Muscle of back (tissue), 11 donors: ENCODE data around the gene GRN. TPM values are rescaled to one million over a fixed set of nuclear protein-coding genes. Genes with fewer than 3 reads are reported as not detected.
"Not testable (repeated sequence)": the region's sequence is repeated elsewhere in the genome, so short reads cannot be mapped to it uniquely, and the experiment has no call there.

Source experiments
- DNase-seq, 3 donors: peaks; one replicate each; pipeline versions ENCODE4 v3.0.0 to v3.0.0-alpha.2; 2013
- polyA plus RNA-seq, 10 donors: library from polyadenylated mRNA; unstranded; fragments of 120-200 nt; gene quantifications; one replicate each; pipeline ENCODE4 v1.2.1, GENCODE V29; 2013; ENCODE audit not compliant: insufficient read length in 10 of 10

GRN gene
- polyA plus RNA-seq, 10 donors: 146 to 229 (median 186) TPM

DNA sequence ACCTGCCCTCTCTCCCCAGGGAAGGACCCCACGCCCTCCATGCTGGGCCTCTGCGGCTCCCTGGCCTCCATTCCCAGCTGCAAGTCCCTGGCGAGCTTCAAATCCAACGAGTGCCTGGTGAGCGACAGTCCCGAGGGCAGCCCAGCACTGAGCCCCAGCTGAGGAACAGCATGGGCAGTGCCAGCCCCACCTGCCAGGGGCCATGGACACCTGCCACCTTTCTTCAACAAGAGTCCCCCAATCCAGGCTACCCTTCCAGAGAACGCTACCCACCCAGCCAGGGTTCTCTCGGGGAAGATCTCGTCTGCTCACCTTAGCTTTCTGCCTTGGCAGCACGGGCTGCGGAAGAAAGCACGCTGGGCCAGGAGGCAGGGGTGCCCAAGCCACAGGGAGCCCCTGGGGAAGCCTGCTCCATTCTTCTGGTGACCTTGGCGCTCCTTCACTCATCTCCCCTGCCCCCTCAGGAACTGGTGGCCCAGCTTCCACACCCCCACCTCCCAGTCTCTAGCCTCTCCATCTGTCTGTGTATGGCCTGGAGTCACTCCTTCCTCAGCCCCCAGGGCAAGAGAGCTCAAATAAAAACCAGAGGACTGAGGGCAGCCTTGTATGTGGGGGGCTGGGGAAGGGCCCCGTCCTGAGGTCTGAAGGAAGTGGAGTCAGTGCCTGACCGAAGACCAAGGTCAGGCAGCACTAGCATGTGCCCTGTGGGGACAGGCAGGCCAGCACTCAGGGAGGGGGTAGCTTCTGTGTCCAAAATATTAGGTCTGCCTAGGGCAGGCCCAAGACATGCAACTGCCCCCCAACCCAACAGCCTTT lies 26.8 kb upstream of the GRN start:
- DNase-seq: no peak

DNA sequence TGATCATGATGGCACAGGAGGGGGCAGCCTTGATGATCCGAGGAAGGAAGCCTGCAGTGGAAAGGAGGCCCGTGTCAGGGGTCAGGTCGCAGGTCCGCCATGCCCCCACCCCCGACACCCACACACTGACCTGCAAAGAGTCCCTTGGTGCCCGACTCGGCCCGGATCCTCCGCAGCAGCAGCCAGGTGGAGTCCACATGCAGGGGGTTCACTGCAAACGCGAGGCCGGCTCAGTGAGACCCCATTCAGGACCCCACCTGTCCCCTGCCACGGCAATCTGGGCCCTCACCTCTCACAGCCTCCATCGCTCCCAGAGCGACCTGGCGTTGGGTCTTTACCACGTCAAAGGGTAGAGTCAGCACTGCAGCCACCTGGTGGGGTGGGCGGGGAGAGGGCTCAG lies 25.0 kb upstream of the GRN start:
- DNase-seq: no peak

- no peak for DNase-seq
Observed at GRCh38 chr17:44321246-44322120, 23.6 kb upstream of the GRN start.

DNA sequence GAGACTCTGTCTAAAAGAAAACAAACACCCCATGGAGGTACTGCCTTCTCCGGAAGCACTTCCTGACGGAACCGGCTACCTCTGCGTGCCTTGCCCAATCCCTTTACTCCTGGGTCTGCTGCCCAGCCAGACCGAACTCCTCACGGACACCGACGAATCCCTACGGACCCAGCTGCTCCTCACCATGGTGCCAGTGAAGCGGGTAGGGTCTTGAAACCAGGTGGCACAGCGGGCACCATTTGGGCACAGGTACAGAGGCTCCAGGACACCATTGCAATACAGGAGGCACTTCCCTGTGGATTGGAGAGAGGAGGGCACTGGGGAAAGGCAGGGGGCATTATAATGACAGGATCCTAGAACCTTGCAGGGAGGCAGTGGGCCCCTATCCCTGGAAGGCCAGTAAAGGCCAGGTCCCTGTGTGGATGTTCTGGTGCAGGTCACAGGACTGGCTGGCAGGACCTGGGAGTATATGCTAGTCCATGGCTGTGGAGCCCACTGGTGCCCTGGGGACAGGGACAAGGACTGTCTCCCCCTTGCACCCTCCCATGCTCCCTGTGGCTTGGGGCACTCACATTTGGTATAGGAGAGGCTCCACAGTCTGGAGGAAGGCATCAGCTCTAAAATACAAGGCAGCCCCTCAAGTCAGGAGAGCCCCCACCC lies 22.7 kb upstream of the GRN start:
- no peak for DNase-seq

- DNase-seq: no peak
Observed at GRCh38 chr17:44323359-44324091, 21.6 kb upstream of the GRN start.

DNA sequence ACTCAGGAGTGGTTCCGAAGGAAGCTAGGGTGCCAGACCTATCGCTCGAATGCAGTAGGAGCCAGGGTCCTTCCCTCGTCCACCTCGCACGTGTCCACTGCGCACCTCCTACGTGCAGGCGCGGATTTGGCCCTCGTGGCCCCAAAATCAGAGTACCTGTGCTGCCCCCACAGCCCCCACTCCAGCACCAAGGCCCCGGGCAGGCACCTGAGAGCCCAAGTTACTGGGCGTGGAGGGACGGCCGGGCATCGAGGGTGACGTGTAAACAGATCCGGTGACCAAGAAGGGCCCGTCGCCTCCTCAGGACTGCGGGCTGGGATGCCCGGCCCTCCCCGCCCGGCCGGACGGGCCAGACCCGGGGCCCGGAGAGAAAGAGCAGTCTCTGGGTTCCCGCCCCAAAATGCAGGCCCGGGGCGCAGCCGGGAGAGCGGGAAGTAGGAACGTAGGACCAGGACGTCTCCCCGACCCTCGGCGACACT lies 21.0 kb upstream of the GRN start:
- DNase-seq: no peak

DNA sequence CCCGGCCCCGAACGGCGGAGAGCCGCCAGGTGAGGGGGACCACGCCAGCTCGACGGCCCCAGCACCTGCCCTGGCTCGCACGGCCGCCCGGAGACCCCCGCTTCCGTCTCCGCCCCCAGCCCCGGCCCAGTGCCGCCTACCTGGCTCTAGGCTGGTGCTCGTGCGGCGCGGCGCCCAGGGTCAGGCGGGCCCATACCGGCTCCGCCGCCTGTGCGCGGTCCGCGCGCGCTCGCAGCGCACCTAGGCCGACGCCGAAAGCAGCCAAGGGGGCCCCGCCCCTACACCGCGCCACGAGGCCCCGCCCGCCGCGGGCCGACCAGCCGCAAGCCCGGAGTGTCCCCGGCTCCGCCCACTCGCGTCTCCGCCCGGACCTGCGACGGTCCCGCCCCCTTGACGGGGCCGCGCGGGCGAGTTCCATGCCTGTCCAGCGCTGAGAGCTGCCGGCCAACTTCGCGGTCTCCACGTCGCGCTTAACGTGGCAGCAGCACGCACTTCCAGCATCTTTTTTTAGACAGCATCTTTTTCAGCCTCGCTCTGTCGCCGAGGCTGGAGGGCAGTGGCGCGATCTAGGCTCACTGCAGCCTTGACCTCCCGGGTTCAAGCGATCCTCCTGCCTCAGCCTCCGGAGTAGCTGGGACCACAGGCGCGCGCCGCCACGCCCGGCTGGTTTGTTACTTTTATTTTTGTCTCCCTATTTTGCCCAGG lies 20.4 kb upstream of the GRN start, which contains the start of gene SLC25A39:
SLC25A39 (minus strand) TSS at position 253 of the 705 bp plus-strand sequence. CDS start 1,261 bp downstream, outside the sequence.
- peak; percentile 93 to 97 (median 95) for DNase-seq

GRCh38 chr17:44326861-44327444 lies 18.1 kb upstream of the GRN start:
- peak; percentile 96 to 98 (median 98) for DNase-seq

GRCh38 chr17:44327715-44328449 lies 17.2 kb upstream of the GRN start:
- DNase-seq: no peak

DNA sequence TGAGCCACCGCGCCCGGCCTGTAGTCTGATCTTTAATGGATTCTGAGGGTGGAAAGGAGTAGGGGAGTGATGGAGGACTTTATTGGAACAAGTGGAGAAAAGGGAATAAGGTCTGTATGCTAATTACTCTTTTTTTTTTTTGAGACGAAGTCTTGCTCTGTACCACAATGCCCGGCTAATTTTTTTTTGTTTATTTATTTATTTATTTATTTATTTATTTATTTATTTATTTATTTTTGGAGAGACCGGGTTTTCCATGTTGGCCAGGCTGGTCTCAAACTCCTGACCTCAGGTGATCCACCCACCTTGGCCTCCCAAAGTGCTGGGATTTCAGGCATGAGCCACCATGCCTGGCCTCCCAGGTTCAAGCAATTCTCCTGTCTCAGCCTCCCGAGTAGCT lies 15.6 kb upstream of the GRN start:
- not testable (repeated sequence) for DNase-seq

GRCh38 chr17:44330263-44330662 lies 14.8 kb upstream of the GRN start:
- DNase-seq: not testable (repeated sequence)

DNA sequence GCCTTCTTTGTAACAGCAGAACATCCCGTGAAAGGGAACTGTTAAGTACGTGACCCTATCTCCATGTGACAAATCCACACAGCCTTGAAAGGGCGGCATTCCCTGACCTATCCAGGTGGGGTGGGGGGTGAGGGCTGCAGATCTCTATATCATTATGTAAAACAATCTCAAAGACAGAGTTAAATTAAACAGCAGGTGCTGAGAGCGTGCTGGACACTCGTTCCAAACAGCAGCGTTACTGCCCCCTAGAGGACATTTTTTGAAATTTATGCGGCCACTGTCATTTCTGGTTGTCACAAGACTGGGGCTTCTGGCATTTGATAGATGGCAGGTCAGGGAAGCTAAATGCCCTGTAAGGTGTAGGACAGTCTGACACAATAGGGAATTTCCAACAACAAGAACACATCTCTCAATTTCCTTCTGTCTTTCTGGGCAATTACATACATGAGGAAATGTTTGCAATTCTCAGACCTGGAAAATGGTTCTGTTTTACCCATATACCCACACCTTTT lies 13.8 kb upstream of the GRN start:
- peak; percentile 78 to 86 (median 81) for DNase-seq

DNA sequence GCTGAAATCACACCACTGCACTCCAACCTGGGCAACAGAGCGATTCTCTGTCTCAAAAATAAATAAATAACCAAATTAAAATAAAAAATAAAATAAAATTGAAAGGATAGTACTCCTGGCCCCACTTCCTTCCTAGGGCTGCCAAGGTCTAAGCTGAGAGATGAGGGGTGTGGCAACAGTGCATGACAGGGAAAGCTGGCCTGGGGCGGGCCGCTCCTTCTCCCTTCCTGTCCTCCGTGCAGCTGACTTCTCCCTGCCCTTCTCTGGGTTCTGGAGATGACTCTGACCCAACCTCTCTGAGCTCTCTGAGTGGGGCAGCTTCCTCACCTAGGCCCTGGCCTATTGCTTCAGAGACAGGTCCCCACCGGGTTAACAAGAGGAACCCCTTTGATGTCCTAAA lies 11.7 kb upstream of the GRN start:
- no peak for DNase-seq

DNA sequence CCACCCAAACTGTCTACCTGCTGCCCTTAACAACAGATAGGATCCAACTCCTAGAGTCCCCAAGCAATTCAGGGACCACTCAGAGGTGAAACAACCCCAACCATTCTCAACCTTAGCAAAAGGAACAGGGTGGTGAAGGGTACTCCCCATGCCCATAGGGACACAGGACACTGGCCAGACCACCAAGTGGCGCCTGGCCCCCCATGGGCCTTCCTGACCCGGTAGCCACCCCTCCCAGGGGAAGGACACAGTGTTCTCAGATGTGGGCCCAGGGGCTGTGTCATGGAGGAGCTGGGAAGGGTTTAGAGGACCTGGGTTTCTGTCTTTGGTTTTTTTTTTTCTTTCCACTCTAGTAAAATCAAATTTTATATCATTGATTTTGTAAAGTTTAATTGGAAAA lies 10.8 kb upstream of the GRN start:
- no peak for DNase-seq

- DNase-seq: no peak
Observed at GRCh38 chr17:44334727-44335126, 10.4 kb upstream of the GRN start.

DNA sequence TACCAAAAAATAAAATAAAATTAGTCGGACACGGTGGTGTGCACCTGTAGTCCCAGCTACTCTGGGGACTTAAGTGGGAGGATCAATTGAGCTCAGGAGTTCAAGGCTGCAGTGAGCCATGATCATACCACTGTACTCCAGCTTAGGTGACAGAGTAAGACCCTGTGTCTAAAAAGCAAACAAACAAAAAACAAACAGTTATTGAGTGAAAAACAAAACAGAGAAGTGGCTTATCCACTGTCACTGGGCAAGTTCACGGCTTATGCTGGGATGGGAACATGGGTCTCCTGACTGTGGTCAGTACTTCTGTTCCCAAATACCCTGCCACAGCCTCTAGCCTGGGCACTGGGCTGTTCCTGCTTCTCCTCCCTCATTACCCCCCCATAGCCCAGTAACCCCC lies 9.5 kb upstream of the GRN start:
- DNase-seq: no peak

GRCh38 chr17:44335968-44336367 lies 9.1 kb upstream of the GRN start:
- DNase-seq: no peak

GRCh38 chr17:44338702-44339101 lies 6.4 kb upstream of the GRN start:
- no peak for DNase-seq

GRCh38 chr17:44340553-44340952 lies 4.5 kb upstream of the GRN start:
- DNase-seq: not testable (repeated sequence)
